DLD1 (cell line): ENCODE measurements around the gene THUMPD1.
"Not testable (repeated sequence)": the region's sequence is repeated elsewhere in the genome, so short reads cannot be mapped to it uniquely, and the experiment has no call there.

ENCODE experiments used
- in situ Hi-C: cut with HindIII; loops from 2 replicates; pipeline ENCODE4 v1.10.0; 2017; ENCODE audit warnings: low sequenced_read_pairs

Gene THUMPD1

DNA sequence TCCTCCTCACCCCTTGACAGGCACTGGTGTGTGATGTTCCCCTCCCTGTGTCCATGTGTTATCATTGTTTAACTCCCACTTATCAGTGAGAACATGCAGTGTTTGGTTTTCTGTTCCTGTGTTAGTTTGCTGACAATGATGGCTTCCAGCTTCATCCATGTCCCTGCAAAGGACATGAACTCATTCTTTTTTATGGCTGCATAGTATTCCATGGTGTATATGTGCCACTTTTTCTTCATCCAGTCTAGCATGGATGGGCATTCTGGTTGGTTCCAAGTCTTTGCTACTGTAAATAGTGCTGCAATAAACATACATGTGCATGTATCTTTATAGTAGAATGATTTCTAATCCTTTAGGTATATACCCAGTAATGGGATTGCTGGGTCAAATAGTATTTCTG is 39.9 kb downstream of the THUMPD1 start:
- in situ Hi-C loops, result not testable (repeated sequence)

DNA sequence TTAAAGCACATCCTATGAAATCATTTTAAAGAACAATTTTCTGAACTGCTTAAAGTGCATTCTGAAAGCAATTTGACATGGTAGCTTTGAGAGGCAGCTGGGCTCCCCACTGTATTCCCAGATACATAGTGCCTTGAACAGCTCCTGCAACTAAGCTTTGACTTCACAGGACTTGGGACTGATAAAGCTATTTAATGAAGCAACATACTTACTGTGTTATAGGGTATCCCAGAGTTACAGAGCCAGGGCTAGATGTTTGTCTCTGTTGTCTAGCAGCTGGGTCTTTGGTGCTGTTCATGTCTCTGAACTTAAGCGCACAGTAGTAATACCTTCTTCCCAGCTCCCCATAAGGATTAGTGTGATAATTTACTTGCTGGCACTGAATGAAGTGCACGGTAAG is 45.0 kb downstream of the THUMPD1 start:
- in situ Hi-C loops, result loop anchor here (10.0 kb wide), 1 partner anchor 82 kb away; no protein-coding TSS in a partner anchor

DNA sequence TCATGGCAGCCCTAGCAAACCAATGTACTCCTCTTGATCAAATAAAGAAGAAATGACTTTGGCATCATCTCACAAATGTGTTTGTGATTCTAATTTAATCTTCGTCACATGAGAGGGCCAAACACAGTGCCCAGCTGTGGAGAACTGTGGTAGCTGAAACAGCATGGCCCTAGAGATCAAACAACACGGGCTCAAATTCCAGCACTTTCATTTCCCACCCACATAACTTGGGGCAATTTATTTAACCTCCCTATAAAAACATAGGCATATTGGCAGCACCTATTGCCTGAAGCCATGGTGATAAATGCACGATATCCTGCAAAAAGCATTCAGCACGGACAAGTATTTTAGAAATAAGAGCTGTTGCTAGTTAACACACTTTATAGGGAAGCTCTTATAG is 46.6 kb downstream of the THUMPD1 start:
- in situ Hi-C loops, result loop anchor here (10.0 kb wide), 1 partner anchor 80 kb away; no protein-coding TSS in a partner anchor

DNA sequence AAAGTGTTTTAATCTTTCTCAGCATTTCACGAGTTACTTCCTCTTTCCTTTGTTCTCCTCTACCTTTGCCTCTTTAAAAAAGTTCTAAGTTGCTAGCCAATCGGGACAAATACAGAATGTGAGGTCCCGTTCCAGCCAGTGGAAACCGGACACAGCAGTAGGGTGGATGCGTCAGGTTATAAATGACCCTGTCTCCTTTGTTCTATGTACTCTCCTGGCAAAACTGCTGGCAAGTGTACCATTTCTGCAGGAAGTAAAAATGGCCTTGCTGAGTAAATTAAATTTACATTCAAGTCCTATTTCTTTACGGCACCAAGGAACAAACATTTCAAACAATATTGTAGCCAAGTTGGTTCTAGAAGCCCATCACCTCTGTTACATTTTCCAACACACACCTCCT is 47.5 kb downstream of the THUMPD1 start:
- in situ Hi-C loops, result loop anchor here (10.0 kb wide), 1 partner anchor 79 kb away; no protein-coding TSS in a partner anchor

DNA sequence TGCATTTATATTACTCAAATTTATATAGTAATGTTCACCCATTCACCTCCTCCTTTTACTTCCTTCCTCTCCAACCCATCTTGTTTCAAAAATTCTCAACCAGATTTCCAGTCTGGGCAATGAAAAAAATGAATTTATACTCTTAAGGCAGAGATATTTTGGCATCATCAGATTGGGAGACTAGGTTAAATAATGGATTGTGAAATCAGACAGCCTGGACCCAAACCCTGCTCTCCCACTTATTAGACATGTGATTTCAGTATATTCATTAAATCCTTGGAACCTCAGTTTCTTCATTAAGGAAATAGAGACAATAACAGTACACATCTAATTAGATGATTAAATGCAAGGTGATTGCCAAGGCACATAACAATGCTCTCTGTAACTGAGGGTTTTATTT is 52.0 kb downstream of the THUMPD1 start:
- in situ Hi-C loops, result loop anchor here (10.0 kb wide), 1 partner anchor 75 kb away; no protein-coding TSS in a partner anchor

DNA sequence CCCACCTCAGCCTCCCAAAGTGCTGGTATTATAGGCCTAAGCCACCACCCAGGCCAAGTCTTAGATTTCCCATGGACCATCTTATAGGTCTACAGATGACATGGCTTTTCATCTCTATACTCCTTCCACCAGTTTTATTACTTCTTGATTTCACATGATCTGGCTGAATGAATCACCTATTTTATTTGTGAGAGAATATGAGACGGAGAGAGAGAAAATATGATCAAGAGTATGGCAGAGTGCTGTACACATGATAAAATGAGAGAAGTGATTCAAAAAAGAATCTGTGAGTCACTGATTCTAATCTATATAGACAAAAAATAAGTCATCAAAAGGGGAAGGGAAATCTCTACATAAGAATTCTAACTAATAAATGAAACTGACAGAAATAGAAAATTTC is 57.8 kb downstream of the THUMPD1 start:
- in situ Hi-C loops, result no loop called here
